ENCODE measurements around the gene MRPL43. TPM values are rescaled to one million over a fixed set of nuclear protein-coding genes. Genes with fewer than 3 reads are reported as not detected.

MRPL43 gene
- polyA plus RNA-seq, 1 experiment: 123 TPM

- ChIA-PET CTCF (interaction anchor here (0.7 to 7.6 kb wide), 28 partner anchors 15 to 773 kb away, joined by 3 to 479 read pairs (median 4); partner anchors contain the start of genes HIF1AN, KAZALD1, LZTS2 and MRPL43), POLR2A (interaction anchor here (0.5 kb wide), 1 partner anchor 18 kb away, joined by 3 read pairs; no protein-coding TSS in a partner anchor)
- no peaks in the 10 kb centered on the region for H3K36me3 ChIP-seq (ENCODE audit: control insufficient read depth, insufficient read depth, low read length)
- H3K4me3 ChIP-seq (ENCODE audit: low read depth, low read length): no peak overlapping the region
- TF ChIP-seq CTCF (IDR thresholded peaks at IDR 0.05; ENCODE audit: insufficient read depth, low read depth, low read length): no peak
- H3K27me3 ChIP-seq (ENCODE audit: control insufficient read depth, insufficient read depth, low read length): no peaks in the 10 kb centered on the region
- peak; percentile 42 for DNase-seq (ENCODE audit: low read depth)
These were observed 27.8 kb upstream of the MRPL43 start for GRCh38 chr10:101014966-101015581.

- ChIA-PET CTCF (interaction anchor here (0.6 to 7.6 kb wide), 30 partner anchors 15 to 774 kb away, joined by 3 to 479 read pairs (median 4); partner anchors contain the start of genes HIF1AN, KAZALD1, LZTS2 and MRPL43), POLR2A (no interaction called here)
- Histone ChIP-seq H3K4me3 (ENCODE audit: low read depth, low read length) (no peak overlapping the region), H3K36me3 (ENCODE audit: control insufficient read depth, insufficient read depth, low read length) (no peaks in the 10 kb centered on the region), H3K27me3 (ENCODE audit: control insufficient read depth, insufficient read depth, low read length) (no peaks in the 10 kb centered on the region)
- no peak for DNase-seq (ENCODE audit: low read depth)
- peak; percentile 98 for TF ChIP-seq CTCF (IDR thresholded peaks at IDR 0.05; ENCODE audit: insufficient read depth, low read depth, low read length)
These were observed 27.1 kb upstream of the MRPL43 start for GRCh38 chr10:101014230-101014884.

GRCh38 chr10:101013365-101013825, 26.1 kb upstream of the MRPL43 start:
- H3K4me3 ChIP-seq (ENCODE audit: low read depth, low read length): no peak overlapping the region
- POLR2A ChIA-PET: no interaction called here

GRCh38 chr10:101012525-101013364, 25.4 kb upstream of the MRPL43 start:
- POLR2A ChIA-PET: no interaction called here
- CTCF ChIA-PET: interaction anchor here (0.7 to 7.6 kb wide), 10 partner anchors 14 to 48 kb away, joined by 3 to 479 read pairs (median 4); partner anchors contain the start of genes LZTS2, MRPL43, PDZD7 and SEMA4G

More at GRCh38 chr10:101013365-101013825, 26.1 kb upstream of the MRPL43 start:
- no peak for TF ChIP-seq CTCF (IDR thresholded peaks at IDR 0.05; ENCODE audit: insufficient read depth, low read depth, low read length)
- Histone ChIP-seq H3K27me3 (ENCODE audit: control insufficient read depth, insufficient read depth, low read length) (no peaks in the 10 kb centered on the region), H3K36me3 (ENCODE audit: control insufficient read depth, insufficient read depth, low read length) (peaks cover 1% of the 10 kb centered on the region)
- no peak for DNase-seq (ENCODE audit: low read depth)
- CTCF ChIA-PET: interaction anchor here (1.0 to 7.6 kb wide), 8 partner anchors 16 to 119 kb away, joined by 4 to 479 read pairs (median 16); partner anchors contain the start of genes LZTS2, MRPL43, PDZD7 and SFXN3

More at GRCh38 chr10:101012525-101013364, 25.4 kb upstream of the MRPL43 start:
- Histone ChIP-seq H3K27me3 (ENCODE audit: control insufficient read depth, insufficient read depth, low read length) (no peaks in the 10 kb centered on the region), H3K4me3 (ENCODE audit: low read depth, low read length) (no peak overlapping the region), H3K36me3 (ENCODE audit: control insufficient read depth, insufficient read depth, low read length) (peaks cover 1% of the 10 kb centered on the region)
- TF ChIP-seq CTCF (IDR thresholded peaks at IDR 0.05; ENCODE audit: insufficient read depth, low read depth, low read length): peak; percentile 77
- peak; percentile 72 for DNase-seq (ENCODE audit: low read depth)
